ENCODE results near the gene RNF115. TPM values are rescaled to one million over a fixed set of nuclear protein-coding genes. Genes with fewer than 3 reads are reported as not detected.
"Not testable (repeated sequence)": the region's sequence is repeated elsewhere in the genome, so short reads cannot be mapped to it uniquely, and the experiment has no call there.

RNF115 gene
- total and polyA plus RNA-seq, 2 of the 4 experiments (the other 2 are of a cell fraction) = 13.5 to 22.9 TPM

DNA sequence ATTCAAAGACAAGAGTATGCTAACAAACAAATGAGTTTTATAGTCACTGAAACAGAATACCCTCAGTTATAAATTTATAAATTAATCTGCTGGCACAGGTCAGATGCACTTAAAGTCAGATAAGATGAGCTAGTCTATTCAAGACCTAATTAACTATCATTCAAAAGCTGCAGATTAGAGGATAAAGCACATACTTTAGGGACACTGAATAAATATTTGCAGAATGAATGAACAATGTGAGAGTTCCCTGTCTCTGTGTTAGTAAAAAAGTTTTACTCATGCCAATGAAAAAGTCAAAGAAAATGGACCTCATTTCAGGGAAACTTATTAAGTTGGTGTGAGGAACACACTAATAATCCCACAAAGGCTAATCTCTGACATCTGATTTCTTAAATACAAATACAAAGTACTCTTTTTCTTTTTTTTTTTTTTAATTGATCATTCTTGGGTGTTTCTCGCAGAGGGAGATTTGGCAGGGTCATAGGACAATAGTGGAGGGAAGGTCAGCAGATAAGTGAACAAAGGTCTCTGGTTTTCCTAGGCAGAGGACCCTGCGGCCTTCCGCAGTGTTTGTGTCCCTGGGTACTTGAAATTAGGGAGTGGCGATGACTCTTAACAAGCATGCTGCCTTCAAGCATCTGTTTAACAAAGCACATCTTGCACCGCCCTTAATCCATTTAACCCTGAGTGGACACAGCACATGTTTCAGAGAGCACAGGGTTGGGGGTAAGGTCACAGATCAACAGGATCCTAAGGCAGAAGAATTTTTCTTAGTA, 58.1 kb downstream of the RNF115 start:
- H2BK20ac ChIP-seq (ENCODE audit: low read depth, low read length); H3K4me3 ChIP-seq (ENCODE audit: insufficient read depth, low read depth, low read length); ATAC-seq (ENCODE audit: low read depth); H3K9me3 ChIP-seq (ENCODE audit: control insufficient read depth, insufficient read depth, low read length); DNase-seq; H3K4me1 ChIP-seq (ENCODE audit: control insufficient read depth, insufficient read depth, low read length); H3K9me1 ChIP-seq (ENCODE audit: insufficient read depth, low read length); H4K20me1 ChIP-seq (ENCODE audit: insufficient read depth, low read length); BruUV-seq (replicated peaks); in situ Hi-C loops (cut with MboI; ENCODE audit: low sequenced_read_pairs); intact Hi-C loops (cut with micrococcal nuclease); H2AK9ac ChIP-seq (replicated peaks; ENCODE audit: low read depth, low read length, poor library complexity); dilution Hi-C loops (cut with HindIII; ENCODE audit: low sequenced_read_pairs, unreplicated experiment); H2BK120ac ChIP-seq (ENCODE audit: low read depth, low read length); POLR2A ChIA-PET (ENCODE audit: unreplicated experiment); H3K23ac ChIP-seq (ENCODE audit: low read depth, low read length); H4K8ac ChIP-seq (ENCODE audit: low read depth in 2 of 2, low read length in 2 of 2); H3K4me2 ChIP-seq (ENCODE audit: low read depth, low read length); H3K9ac ChIP-seq (ENCODE audit: low read depth, low read length); H2AFZ ChIP-seq (replicated peaks; ENCODE audit: low read length, poor library complexity); H3K18ac ChIP-seq (ENCODE audit: low read depth, low read length); H2BK5ac ChIP-seq (ENCODE audit: low read depth, low read length, poor library complexity, severe bottlenecking); H2AK5ac ChIP-seq (ENCODE audit: low read depth, low read length); H4K5ac ChIP-seq (ENCODE audit: low read depth, low read length); H4K91ac ChIP-seq (ENCODE audit: insufficient read depth, low read depth, low read length); H3K4ac ChIP-seq (ENCODE audit: low read depth, low read length); H3K27ac ChIP-seq (ENCODE audit: insufficient read depth, low read length); H3K56ac ChIP-seq (ENCODE audit: extremely low read depth, insufficient read depth, low read length); H3K27me3 ChIP-seq (ENCODE audit: control insufficient read depth, insufficient read depth, low read length); CTCF ChIA-PET; H3K14ac ChIP-seq (replicated peaks; ENCODE audit: low read depth, low read length); H2BK15ac ChIP-seq (ENCODE audit: low read depth, low read length): not testable (repeated sequence)
- peaks cover 9 to 26% of the 10 kb centered on the region in 2 experiments; a peak in 3 of 4 replicates for H3K79me1 ChIP-seq (ENCODE audit: low read depth in 1 of 2, low read length in 2 of 2)
- WGBS, 2 experiments (ENCODE audit: extremely low coverage in 2 of 2, insufficient read length in 1 of 2) = no CpG with 5 or more reads among the region's 5 CpGs
- H3K36me3 ChIP-seq (ENCODE audit: control insufficient read depth, insufficient read depth, low read length) = peaks cover 12% of the 10 kb centered on the region

DNA sequence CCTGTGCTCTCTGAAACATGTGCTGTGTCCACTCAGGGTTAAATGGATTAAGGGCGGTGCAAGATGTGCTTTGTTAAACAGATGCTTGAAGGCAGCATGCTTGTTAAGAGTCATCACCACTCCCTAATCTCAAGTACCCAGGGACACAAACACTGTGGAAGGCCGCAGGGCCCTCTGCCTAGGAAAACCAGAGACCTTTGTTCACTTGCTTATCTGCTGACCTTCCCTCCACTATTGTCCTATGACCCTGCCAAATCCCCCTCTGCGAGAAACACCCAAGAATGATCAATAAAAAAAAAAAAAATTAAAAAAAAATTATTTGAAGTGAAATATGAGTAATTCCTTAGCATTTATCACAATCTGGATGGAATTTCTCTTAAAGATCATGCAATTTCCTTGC, 58.8 kb downstream of the RNF115 start:
- WGBS, 2 experiments (ENCODE audit: extremely low coverage in 2 of 2, insufficient read length in 1 of 2) = no CpG with 5 or more reads among the region's 3 CpGs
- H3K4me1 ChIP-seq (ENCODE audit: control insufficient read depth, insufficient read depth, low read length); H3K4ac ChIP-seq (ENCODE audit: low read depth, low read length); H2AK5ac ChIP-seq (ENCODE audit: low read depth, low read length); intact Hi-C loops (cut with micrococcal nuclease); BruUV-seq (replicated peaks); H3K56ac ChIP-seq (ENCODE audit: extremely low read depth, insufficient read depth, low read length); H2BK15ac ChIP-seq (ENCODE audit: low read depth, low read length); H4K5ac ChIP-seq (ENCODE audit: low read depth, low read length); H3K27ac ChIP-seq (ENCODE audit: insufficient read depth, low read length); H3K4me3 ChIP-seq (ENCODE audit: insufficient read depth, low read depth, low read length); DNase-seq; H2AK9ac ChIP-seq (replicated peaks; ENCODE audit: low read depth, low read length, poor library complexity); H3K9me1 ChIP-seq (ENCODE audit: insufficient read depth, low read length); H2AFZ ChIP-seq (replicated peaks; ENCODE audit: low read length, poor library complexity); H2BK120ac ChIP-seq (ENCODE audit: low read depth, low read length); H3K4me2 ChIP-seq (ENCODE audit: low read depth, low read length); in situ Hi-C loops (cut with MboI; ENCODE audit: low sequenced_read_pairs); dilution Hi-C loops (cut with HindIII; ENCODE audit: low sequenced_read_pairs, unreplicated experiment); H3K14ac ChIP-seq (replicated peaks; ENCODE audit: low read depth, low read length); H3K18ac ChIP-seq (ENCODE audit: low read depth, low read length); H4K91ac ChIP-seq (ENCODE audit: insufficient read depth, low read depth, low read length); H2BK5ac ChIP-seq (ENCODE audit: low read depth, low read length, poor library complexity, severe bottlenecking); H3K9ac ChIP-seq (ENCODE audit: low read depth, low read length); H3K27me3 ChIP-seq (ENCODE audit: control insufficient read depth, insufficient read depth, low read length); H3K9me3 ChIP-seq (ENCODE audit: control insufficient read depth, insufficient read depth, low read length); H3K23ac ChIP-seq (ENCODE audit: low read depth, low read length); H4K20me1 ChIP-seq (ENCODE audit: insufficient read depth, low read length); POLR2A ChIA-PET (ENCODE audit: unreplicated experiment); H2BK20ac ChIP-seq (ENCODE audit: low read depth, low read length); H4K8ac ChIP-seq (ENCODE audit: low read depth in 2 of 2, low read length in 2 of 2); ATAC-seq (ENCODE audit: low read depth): not testable (repeated sequence)
- Histone ChIP-seq H3K79me1 (ENCODE audit: low read depth in 1 of 2, low read length in 2 of 2) (peaks cover 13 to 29% of the 10 kb centered on the region in 2 experiments; a peak in 3 of 4 replicates), H3K36me3 (ENCODE audit: control insufficient read depth, insufficient read depth, low read length) (peaks cover 12% of the 10 kb centered on the region)
- CTCF ChIA-PET = interaction anchor here (0.6 kb wide), 1 partner anchor 9 kb away, joined by 6 read pairs; no protein-coding TSS in a partner anchor

Data from IMR-90 (cell line).